ENCODE results near the gene RTN4RL1. TPM values are rescaled to one million over a fixed set of nuclear protein-coding genes. Genes with fewer than 3 reads are reported as not detected.

Gene RTN4RL1
- total RNA-seq, 3 donors from 2014 or later = 0.14 to 0.47 (median 0.43) TPM

DNA sequence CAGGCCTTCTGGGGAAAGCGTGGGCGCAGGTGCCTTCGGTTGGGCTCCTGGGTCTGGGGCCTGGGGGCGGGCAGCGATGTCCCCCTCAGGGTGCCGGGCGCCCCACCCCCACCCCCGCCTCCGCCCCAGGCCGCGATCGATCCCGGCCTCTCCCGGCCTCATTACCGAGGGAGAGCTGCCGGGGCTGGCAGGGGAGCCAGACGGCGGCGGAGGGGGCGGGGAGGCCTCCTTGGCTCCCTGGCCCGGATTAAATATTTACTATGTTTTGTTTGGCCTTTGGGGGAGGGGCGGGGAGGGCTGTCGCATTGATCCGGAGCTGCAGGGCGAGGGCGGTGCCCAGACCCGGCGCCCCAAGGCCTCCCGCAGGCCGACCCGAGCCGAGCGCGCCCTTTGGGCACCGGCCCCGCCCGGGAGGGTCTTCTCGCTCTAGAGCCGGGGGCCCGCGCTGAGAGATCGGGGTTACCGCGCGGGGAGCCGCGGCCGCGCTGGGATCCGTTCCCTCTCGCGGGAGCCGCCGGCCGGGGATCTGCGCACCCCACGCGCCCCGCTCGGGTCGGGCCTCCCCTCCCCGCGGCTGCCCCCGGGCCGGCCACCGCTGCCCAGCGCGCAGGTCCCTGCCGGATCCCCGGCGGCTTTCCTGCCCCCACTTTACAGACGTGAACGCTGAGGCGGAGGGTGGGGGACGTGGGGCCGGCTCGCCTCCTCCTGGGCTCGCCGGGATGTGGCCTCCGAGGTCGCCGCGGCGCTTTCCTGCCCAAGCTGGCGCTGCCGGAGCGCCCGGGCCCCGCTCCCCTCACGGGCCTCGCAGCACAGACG lies 27.0 kb downstream of the RTN4RL1 start:
- H3K9me3 ChIP-seq = no peaks in the 10 kb centered on the region
- ATAC-seq (peak; percentile 83), DNase-seq (peak; percentile 74 to 89 (median 86))
- no peaks in the 10 kb centered on the region for H3K36me3 ChIP-seq (ENCODE audit: low read depth)
- H3K4me3 ChIP-seq = no peak overlapping the region
- TF ChIP-seq, protein P1, sequence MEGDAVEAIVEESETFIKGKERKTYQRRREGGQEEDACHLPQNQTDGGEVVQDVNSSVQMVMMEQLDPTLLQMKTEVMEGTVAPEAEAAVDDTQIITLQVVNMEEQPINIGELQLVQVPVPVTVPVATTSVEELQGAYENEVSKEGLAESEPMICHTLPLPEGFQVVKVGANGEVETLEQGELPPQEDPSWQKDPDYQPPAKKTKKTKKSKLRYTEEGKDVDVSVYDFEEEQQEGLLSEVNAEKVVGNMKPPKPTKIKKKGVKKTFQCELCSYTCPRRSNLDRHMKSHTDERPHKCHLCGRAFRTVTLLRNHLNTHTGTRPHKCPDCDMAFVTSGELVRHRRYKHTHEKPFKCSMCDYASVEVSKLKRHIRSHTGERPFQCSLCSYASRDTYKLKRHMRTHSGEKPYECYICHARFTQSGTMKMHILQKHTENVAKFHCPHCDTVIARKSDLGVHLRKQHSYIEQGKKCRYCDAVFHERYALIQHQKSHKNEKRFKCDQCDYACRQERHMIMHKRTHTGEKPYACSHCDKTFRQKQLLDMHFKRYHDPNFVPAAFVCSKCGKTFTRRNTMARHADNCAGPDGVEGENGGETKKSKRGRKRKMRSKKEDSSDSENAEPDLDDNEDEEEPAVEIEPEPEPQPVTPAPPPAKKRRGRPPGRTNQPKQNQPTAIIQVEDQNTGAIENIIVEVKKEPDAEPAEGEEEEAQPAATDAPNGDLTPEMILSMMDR (IDR thresholded peaks at IDR 0.05) = no peak
- intact Hi-C loops (cut with DNase I, micrococcal nuclease) = no loop called here
- H3K4me1 ChIP-seq (ENCODE audit: low read depth) = peaks cover 23% of the 10 kb centered on the region

DNA sequence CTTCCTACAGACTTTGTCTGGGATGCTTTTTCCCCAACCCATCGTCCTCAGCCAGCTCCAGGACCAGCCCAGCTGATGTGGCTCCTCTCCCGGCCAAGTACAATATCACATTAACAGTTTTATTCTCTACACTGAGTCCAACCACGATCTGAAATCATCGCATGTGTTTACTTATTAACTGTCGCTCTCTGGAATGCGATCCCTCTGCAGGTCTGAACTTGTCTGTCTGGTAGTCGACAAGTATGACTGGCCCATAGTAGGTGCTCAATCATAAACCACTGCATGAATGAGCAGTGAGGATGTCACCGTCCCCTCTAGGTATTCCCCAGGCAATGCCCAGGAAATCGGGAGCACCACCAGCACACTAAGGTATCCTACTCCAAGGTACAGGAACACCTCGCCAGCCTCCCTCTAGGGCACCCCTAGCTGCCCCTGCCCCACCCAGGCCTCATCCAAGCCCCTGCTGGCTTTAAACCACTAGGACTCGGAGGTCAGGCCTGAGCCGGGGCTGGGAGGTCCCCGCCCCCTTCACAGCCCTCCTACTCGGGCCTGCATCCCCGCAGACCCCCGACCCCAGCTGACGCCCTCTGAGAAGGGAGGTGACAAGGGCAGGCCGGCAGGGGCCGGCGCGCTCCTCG lies 27.7 kb downstream of the RTN4RL1 start:
- TF ChIP-seq, protein P1 (IDR thresholded peaks at IDR 0.05) = no peak
- Histone ChIP-seq H3K9me3 (no peaks in the 10 kb centered on the region), H3K4me3 (no peak overlapping the region), H3K36me3 (ENCODE audit: low read depth) (no peaks in the 10 kb centered on the region), H3K4me1 (ENCODE audit: low read depth) (peaks cover 23% of the 10 kb centered on the region)
- intact Hi-C loops (cut with DNase I, micrococcal nuclease) = no loop called here
- DNase-seq = peak in 2 of 3 donors; percentile 19 to 57
- ATAC-seq = peak; percentile 20

DNA sequence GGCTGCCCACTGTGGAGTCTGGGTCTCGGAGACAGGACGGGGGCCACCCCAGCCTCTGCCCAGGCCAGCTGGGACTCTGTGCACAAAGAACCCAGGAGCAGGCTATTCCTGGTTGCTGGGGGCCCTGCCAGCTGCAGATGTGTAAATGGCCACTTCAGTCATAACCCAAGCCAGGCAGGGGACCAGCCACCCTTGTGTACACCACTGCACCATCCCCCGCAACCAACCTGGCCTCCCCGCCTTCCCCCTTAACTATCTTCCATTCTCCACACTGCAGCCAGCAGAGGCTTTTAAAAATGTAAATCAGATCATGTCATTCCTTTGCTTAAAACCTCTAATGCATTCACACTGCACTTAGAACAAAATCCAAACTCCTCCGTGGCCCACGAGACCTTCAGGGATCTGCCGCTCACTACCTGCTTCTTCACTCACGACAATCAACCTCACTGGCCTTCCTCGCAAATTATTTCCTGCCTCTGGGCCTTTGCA lies 28.3 kb downstream of the RTN4RL1 start:
- Histone ChIP-seq H3K36me3 (ENCODE audit: low read depth) (no peaks in the 10 kb centered on the region), H3K4me1 (ENCODE audit: low read depth) (peaks cover 23% of the 10 kb centered on the region), H3K9me3 (no peaks in the 10 kb centered on the region), H3K4me3 (no peak overlapping the region)
- TF ChIP-seq, protein P1 (IDR thresholded peaks at IDR 0.05) = no peak
- DNase-seq (no peak), ATAC-seq (no peak)
- intact Hi-C loops (cut with DNase I, micrococcal nuclease) = no loop called here

- Histone ChIP-seq H3K9me3 (no peaks in the 10 kb centered on the region), H3K36me3 (ENCODE audit: low read depth) (no peaks in the 10 kb centered on the region), H3K4me3 (no peak overlapping the region), H3K4me1 (ENCODE audit: low read depth) (peaks cover 23% of the 10 kb centered on the region)
- DNase-seq = no peak
- no peak for ATAC-seq
- TF ChIP-seq, protein P1 (IDR thresholded peaks at IDR 0.05) = no peak
- intact Hi-C loops (cut with DNase I, micrococcal nuclease) = no loop called here
Observed at GRCh38 chr17:1995907-1996799, 29.0 kb downstream of the RTN4RL1 start.

DNA sequence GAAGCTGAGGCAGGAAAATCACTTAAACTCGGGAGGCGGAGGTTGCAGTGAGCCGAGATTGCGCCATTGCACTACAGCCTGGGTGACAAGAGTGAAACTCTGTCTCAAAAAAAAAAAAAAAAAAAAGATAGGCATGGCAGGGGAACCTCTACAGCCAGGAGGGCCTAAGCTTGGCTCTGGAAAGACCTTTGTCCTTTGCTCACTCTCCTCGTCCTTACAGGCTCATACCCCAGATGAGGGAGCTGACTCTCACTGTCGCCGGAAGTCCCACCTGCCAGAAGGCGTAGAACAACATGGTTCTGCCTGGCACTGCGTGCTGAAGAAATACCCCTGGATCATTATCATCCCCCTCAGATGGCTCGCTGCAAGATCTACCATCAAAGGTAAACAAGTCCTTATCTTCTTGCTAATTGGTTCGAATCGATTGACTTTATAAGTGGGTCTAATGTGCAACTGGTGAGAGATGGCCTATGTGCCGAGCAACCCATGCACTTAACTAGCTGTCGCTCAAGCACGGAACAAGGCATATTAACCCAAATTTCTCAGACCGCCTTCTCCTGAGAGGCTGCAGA lies 29.7 kb downstream of the RTN4RL1 start:
- ATAC-seq (no peak), DNase-seq (no peak)
- intact Hi-C loops (cut with DNase I, micrococcal nuclease) = no loop called here
- Histone ChIP-seq H3K4me3 (no peak overlapping the region), H3K36me3 (ENCODE audit: low read depth) (no peaks in the 10 kb centered on the region), H3K9me3 (no peaks in the 10 kb centered on the region), H3K4me1 (ENCODE audit: low read depth) (peaks cover 23% of the 10 kb centered on the region)
- TF ChIP-seq, protein P1 (IDR thresholded peaks at IDR 0.05) = no peak

All from mucosa of descending colon (tissue), 3 donors.